ENCODE measurements around the gene TPRX2. TPM values are rescaled to one million over a fixed set of nuclear protein-coding genes. Genes with fewer than 3 reads are reported as not detected.

Gene TPRX2
- polyA plus RNA-seq, 1 donor (not counting 4 experiments of a cell fraction or from before 2014, with no cell fraction given), result not detected

GRCh38 chr19:47891923-47892666, 33.1 kb downstream of the TPRX2 start:
- H2AFZ ChIP-seq (ENCODE audit: control insufficient read depth, low read length), result no peak overlapping the region
- H4K20me1 ChIP-seq (ENCODE audit: control insufficient read depth, extremely low read depth, insufficient read depth, low read length), result no peaks in the 10 kb centered on the region
- no peak overlapping the region for H3K9ac ChIP-seq (ENCODE audit: control insufficient read depth, extremely low read depth, insufficient read depth, low read length)
- DNase-seq (ENCODE audit: low read depth, low spot score), result no peak
- H3K27me3 ChIP-seq (ENCODE audit: control insufficient read depth, extremely low read depth, insufficient read depth, low read length), result no peaks in the 10 kb centered on the region
- FAIRE-seq, result no peak
- H3K27ac ChIP-seq (ENCODE audit: control insufficient read depth, insufficient read depth, low read length), result no peak overlapping the region
- TF ChIP-seq CTCF (optimal IDR thresholded peaks at IDR 0.05 in 1 of 3, IDR thresholded peaks at IDR 0.05 in 1 of 3, conservative IDR thresholded peaks at IDR 0.05 in 1 of 3; ENCODE audit: extremely low read depth in 1 of 3, insufficient read depth in 2 of 3, low read length in 3 of 3) (no peak), EZH2 (IDR thresholded peaks at IDR 0.05; ENCODE audit: low read length) (no peak)
- H3K9me3 ChIP-seq (ENCODE audit: control insufficient read depth, low read depth, low read length), result no peaks in the 10 kb centered on the region
- H3K79me2 ChIP-seq (ENCODE audit: control insufficient read depth, insufficient read depth, low read length), result no peaks in the 10 kb centered on the region
- no peak overlapping the region for H3K4me2 ChIP-seq (ENCODE audit: control insufficient read depth, extremely low read depth, insufficient read depth, low read depth, low read length)
- no peak overlapping the region for H3K4me3 ChIP-seq (ENCODE audit: control insufficient read depth in 2 of 3, extremely low read depth in 1 of 3, insufficient read depth in 2 of 3, low read depth in 1 of 3, low read length in 3 of 3)
- dilution Hi-C loops (cut with MboI; ENCODE audit: extremely low pct_ligation_motif_present, low sequenced_read_pairs), result no loop called here
- no peaks in the 10 kb centered on the region for H3K9me1 ChIP-seq (ENCODE audit: control insufficient read depth, extremely low read depth, insufficient read depth, low read length)
- H3K36me3 ChIP-seq (ENCODE audit: control insufficient read depth in 2 of 2, extremely low read depth in 1 of 2, insufficient read depth in 2 of 2, low read length in 2 of 2), result no peaks in the 10 kb centered on the region
- no peaks in the 10 kb centered on the region for H3K4me1 ChIP-seq (ENCODE audit: control insufficient read depth, extremely low read depth, insufficient read depth, low read length)

- H3K9me1 ChIP-seq (ENCODE audit: control insufficient read depth, extremely low read depth, insufficient read depth, low read length), result no peaks in the 10 kb centered on the region
- no peak overlapping the region for H3K4me2 ChIP-seq (ENCODE audit: control insufficient read depth, extremely low read depth, insufficient read depth, low read depth, low read length)
- no peaks in the 10 kb centered on the region for H4K20me1 ChIP-seq (ENCODE audit: control insufficient read depth, extremely low read depth, insufficient read depth, low read length)
- TF ChIP-seq CTCF (optimal IDR thresholded peaks at IDR 0.05 in 1 of 3, IDR thresholded peaks at IDR 0.05 in 1 of 3, conservative IDR thresholded peaks at IDR 0.05 in 1 of 3; ENCODE audit: extremely low read depth in 1 of 3, insufficient read depth in 2 of 3, low read length in 3 of 3) (no peak), EZH2 (IDR thresholded peaks at IDR 0.05; ENCODE audit: low read length) (no peak)
- H3K27me3 ChIP-seq (ENCODE audit: control insufficient read depth, extremely low read depth, insufficient read depth, low read length), result no peaks in the 10 kb centered on the region
- FAIRE-seq, result no peak
- H3K9me3 ChIP-seq (ENCODE audit: control insufficient read depth, low read depth, low read length), result no peaks in the 10 kb centered on the region
- H3K27ac ChIP-seq (ENCODE audit: control insufficient read depth, insufficient read depth, low read length), result no peak overlapping the region
- no peak for DNase-seq (ENCODE audit: low read depth, low spot score)
- no peak overlapping the region for H3K4me3 ChIP-seq (ENCODE audit: control insufficient read depth in 2 of 3, extremely low read depth in 1 of 3, insufficient read depth in 2 of 3, low read depth in 1 of 3, low read length in 3 of 3)
- H3K36me3 ChIP-seq (ENCODE audit: control insufficient read depth in 2 of 2, extremely low read depth in 1 of 2, insufficient read depth in 2 of 2, low read length in 2 of 2), result no peaks in the 10 kb centered on the region
- dilution Hi-C loops (cut with MboI; ENCODE audit: extremely low pct_ligation_motif_present, low sequenced_read_pairs), result no loop called here
- H3K9ac ChIP-seq (ENCODE audit: control insufficient read depth, extremely low read depth, insufficient read depth, low read length), result no peak overlapping the region
- no peak overlapping the region for H2AFZ ChIP-seq (ENCODE audit: control insufficient read depth, low read length)
- H3K4me1 ChIP-seq (ENCODE audit: control insufficient read depth, extremely low read depth, insufficient read depth, low read length), result no peaks in the 10 kb centered on the region
- no peaks in the 10 kb centered on the region for H3K79me2 ChIP-seq (ENCODE audit: control insufficient read depth, insufficient read depth, low read length)
These were observed 36.2 kb downstream of the TPRX2 start for GRCh38 chr19:47895165-47895782.
